Kidney epithelial cell (primary cell): ENCODE data around the gene ARHGAP8. TPM values are rescaled to one million over a fixed set of nuclear protein-coding genes. Genes with fewer than 3 reads are reported as not detected.

Experiments
- DNase-seq: peaks from one replicate; pipeline ENCODE4 v3.0.0-alpha.2; 2010; ENCODE audit warnings: low read depth
- H3K27me3 ChIP-seq: 2 replicates; pipeline ENCODE4 v1.6.0; 2011; ENCODE audit warnings: low read length; ENCODE audit not compliant: control insufficient read depth, insufficient read depth
- H3K36me3 ChIP-seq: 2 replicates; pipeline ENCODE4 v1.5.1; 2011; ENCODE audit warnings: low read length; ENCODE audit not compliant: control insufficient read depth, insufficient read depth
- H3K4me3 ChIP-seq: 2 replicates; pipeline ENCODE4 v1.5.1; 2011; ENCODE audit warnings: low read depth, mild to moderate bottlenecking, control low read depth, low read length
- CTCF ChIP-seq: IDR thresholded peaks from 2 replicates; pipeline ENCODE4 v1.5.1; 2011; ENCODE audit warnings: mild to moderate bottlenecking, moderate library complexity, low read length, control low read depth, inconsistent platforms; ENCODE audit not compliant: insufficient read depth, poor library complexity, severe bottlenecking
- total RNA-seq: library from RNA; depleted of rRNA; stranded (reverse); fragments of >200 nt; gene quantifications from 2 replicates; pipeline ENCODE4 v1.2.3, GENCODE V29; 2015

Gene ARHGAP8
- total RNA-seq, 1 donor from 2014 or later, result 22.9 TPM

GRCh38 chr22:44730490-44731356 is 21.7 kb upstream of the ARHGAP8 start:
- H3K4me3 ChIP-seq, result no peak overlapping the region
- no peak for DNase-seq
- H3K27me3 ChIP-seq, result no peaks in the 10 kb centered on the region
- H3K36me3 ChIP-seq, result no peaks in the 10 kb centered on the region
- TF ChIP-seq CTCF, result no peak

- no peak for TF ChIP-seq CTCF
- DNase-seq, result no peak
- H3K4me3 ChIP-seq, result no peak overlapping the region
- H3K36me3 ChIP-seq, result no peaks in the 10 kb centered on the region
- H3K27me3 ChIP-seq, result no peaks in the 10 kb centered on the region
Measured at GRCh38 chr22:44731357-44731970, 20.9 kb upstream of the ARHGAP8 start.

GRCh38 chr22:44732017-44732561 is 20.3 kb upstream of the ARHGAP8 start:
- DNase-seq, result no peak
- Histone ChIP-seq H3K27me3 (no peaks in the 10 kb centered on the region), H3K4me3 (no peak overlapping the region), H3K36me3 (no peaks in the 10 kb centered on the region)
- no peak for TF ChIP-seq CTCF

GRCh38 chr22:44732661-44733060 is 19.7 kb upstream of the ARHGAP8 start:
- Histone ChIP-seq H3K27me3 (peaks cover 3% of the 10 kb centered on the region), H3K36me3 (no peaks in the 10 kb centered on the region), H3K4me3 (no peak overlapping the region)
- no peak for TF ChIP-seq CTCF
- DNase-seq, result no peak

GRCh38 chr22:44733426-44734106 is 18.8 kb upstream of the ARHGAP8 start:
- Histone ChIP-seq H3K36me3 (no peaks in the 10 kb centered on the region), H3K27me3 (peaks cover 3% of the 10 kb centered on the region), H3K4me3 (no peak overlapping the region)
- no peak for TF ChIP-seq CTCF
- DNase-seq, result no peak
